Skeletal muscle satellite cell (primary cell): ENCODE results near the gene ADAMTS16.
"Not testable (repeated sequence)": the region's sequence is repeated elsewhere in the genome, so short reads cannot be mapped to it uniquely, and the experiment has no call there.

Experiments
- H3K27me3 ChIP-seq: 2 replicates; pipeline ENCODE4 v1.7.0; 2013; ENCODE audit warnings: low read length; ENCODE audit not compliant: control insufficient read depth, insufficient read depth
- H3K36me3 ChIP-seq: 2 replicates; pipeline ENCODE4 v1.7.0; 2013; ENCODE audit warnings: mild to moderate bottlenecking, control low read depth, low read length; ENCODE audit not compliant: insufficient read depth
- H3K4me1 ChIP-seq: 2 replicates; pipeline ENCODE4 v1.7.0; 2013; ENCODE audit warnings: low read length; ENCODE audit not compliant: control insufficient read depth, insufficient read depth
- H3K4me2 ChIP-seq: 2 replicates; pipeline ENCODE4 v1.7.0; 2013; ENCODE audit warnings: mild to moderate bottlenecking, low read length
- H3K4me3 ChIP-seq: 2 replicates; pipeline ENCODE4 v1.7.0; 2013; ENCODE audit warnings: low read length
- H3K9ac ChIP-seq: 2 replicates; pipeline ENCODE4 v1.7.0; 2013; ENCODE audit warnings: mild to moderate bottlenecking, low read depth, low read length, moderate library complexity
- H3K9me3 ChIP-seq: replicated peaks from 2 replicates; pipeline ENCODE4 v1.7.0; 2013; ENCODE audit warnings: mild to moderate bottlenecking, control low read depth, low read length

ADAMTS16 gene

GRCh38 chr5:5132234-5132633, 7.9 kb upstream of the ADAMTS16 start:
- H3K4me1 ChIP-seq: no peaks in the 10 kb centered on the region
- no peak overlapping the region for H3K9ac ChIP-seq
- no peaks in the 10 kb centered on the region for H3K9me3 ChIP-seq
- H3K4me3 ChIP-seq: no peak overlapping the region
- no peaks in the 10 kb centered on the region for H3K27me3 ChIP-seq
- no peaks in the 10 kb centered on the region for H3K36me3 ChIP-seq
- no peak overlapping the region for H3K4me2 ChIP-seq

- H3K27me3 ChIP-seq: no peaks in the 10 kb centered on the region
- no peaks in the 10 kb centered on the region for H3K9me3 ChIP-seq
- H3K9ac ChIP-seq: no peak overlapping the region
- H3K4me3 ChIP-seq: no peak overlapping the region
- no peak overlapping the region for H3K4me2 ChIP-seq
- no peaks in the 10 kb centered on the region for H3K36me3 ChIP-seq
- no peaks in the 10 kb centered on the region for H3K4me1 ChIP-seq
Measured at GRCh38 chr5:5132693-5133295, 7.3 kb upstream of the ADAMTS16 start.

- Histone ChIP-seq H3K27me3 (peaks cover 1% of the 10 kb centered on the region), H3K36me3 (no peaks in the 10 kb centered on the region), H3K4me1 (no peaks in the 10 kb centered on the region), H3K9ac (no peak overlapping the region), H3K4me2 (no peak overlapping the region), H3K9me3 (no peaks in the 10 kb centered on the region), H3K4me3 (no peak overlapping the region)
Measured at GRCh38 chr5:5134107-5134506, 6.0 kb upstream of the ADAMTS16 start.

GRCh38 chr5:5135957-5136676, 4.0 kb upstream of the ADAMTS16 start:
- Histone ChIP-seq H3K4me3 (no peak overlapping the region), H3K4me1 (peaks cover 13% of the 10 kb centered on the region), H3K9me3 (no peaks in the 10 kb centered on the region), H3K27me3 (peaks cover 18% of the 10 kb centered on the region), H3K9ac (no peak overlapping the region), H3K36me3 (no peaks in the 10 kb centered on the region), H3K4me2 (no peak overlapping the region)

- H3K36me3 ChIP-seq, H3K9me3 ChIP-seq, H3K9ac ChIP-seq, H3K4me2 ChIP-seq, H3K4me3 ChIP-seq: not testable (repeated sequence)
- Histone ChIP-seq H3K27me3 (peaks cover 23% of the 10 kb centered on the region), H3K4me1 (peaks cover 17% of the 10 kb centered on the region)
Measured at GRCh38 chr5:5137851-5138250, 2.3 kb upstream of the ADAMTS16 start.

- Histone ChIP-seq H3K4me3 (peak overlapping the region; percentile 54), H3K9ac (no peak overlapping the region), H3K27me3 (peaks cover 23% of the 10 kb centered on the region), H3K4me1 (peaks cover 17% of the 10 kb centered on the region), H3K9me3 (no peaks in the 10 kb centered on the region), H3K4me2 (peak overlapping the region; percentile 77), H3K36me3 (no peaks in the 10 kb centered on the region)
Measured at GRCh38 chr5:5139336-5139776, 774 bp upstream of the ADAMTS16 start.

- Histone ChIP-seq H3K9me3 (no peaks in the 10 kb centered on the region), H3K9ac (no peak overlapping the region), H3K27me3 (peaks cover 23% of the 10 kb centered on the region), H3K4me1 (peaks cover 23% of the 10 kb centered on the region), H3K4me3 (peak overlapping the region; percentile 30), H3K36me3 (no peaks in the 10 kb centered on the region), H3K4me2 (peak overlapping the region; percentile 72)
Measured at GRCh38 chr5:5140479-5141338, 579 bp downstream of the ADAMTS16 start.

- Histone ChIP-seq H3K4me2 (peak overlapping the region; percentile 72), H3K4me1 (peaks cover 26% of the 10 kb centered on the region), H3K9me3 (no peaks in the 10 kb centered on the region), H3K9ac (no peak overlapping the region), H3K36me3 (no peaks in the 10 kb centered on the region), H3K27me3 (peaks cover 23% of the 10 kb centered on the region), H3K4me3 (no peak overlapping the region)
Measured at GRCh38 chr5:5141339-5141599, 1.1 kb downstream of the ADAMTS16 start.

GRCh38 chr5:5141625-5142525, 1.7 kb downstream of the ADAMTS16 start:
- Histone ChIP-seq H3K36me3 (no peaks in the 10 kb centered on the region), H3K4me2 (peak overlapping the region; percentile 72), H3K27me3 (peaks cover 23% of the 10 kb centered on the region), H3K4me3 (no peak overlapping the region), H3K9ac (no peak overlapping the region), H3K4me1 (peaks cover 31% of the 10 kb centered on the region), H3K9me3 (no peaks in the 10 kb centered on the region)

GRCh38 chr5:5144441-5144840, 4.3 kb downstream of the ADAMTS16 start:
- H3K9me3 ChIP-seq: no peaks in the 10 kb centered on the region
- no peaks in the 10 kb centered on the region for H3K36me3 ChIP-seq
- peaks cover 18% of the 10 kb centered on the region for H3K27me3 ChIP-seq
- peaks cover 31% of the 10 kb centered on the region for H3K4me1 ChIP-seq
- H3K9ac ChIP-seq: no peak overlapping the region
- H3K4me2 ChIP-seq: no peak overlapping the region
- H3K4me3 ChIP-seq: no peak overlapping the region
